ENCODE results near the gene AGBL4. TPM values are rescaled to one million over a fixed set of nuclear protein-coding genes. Genes with fewer than 3 reads are reported as not detected.

The AGBL4 gene
- total and polyA plus RNA-seq, 2 of the 13 experiments (the other 11 are each of a cell fraction or from before 2014, with no cell fraction given) = not detected

DNA sequence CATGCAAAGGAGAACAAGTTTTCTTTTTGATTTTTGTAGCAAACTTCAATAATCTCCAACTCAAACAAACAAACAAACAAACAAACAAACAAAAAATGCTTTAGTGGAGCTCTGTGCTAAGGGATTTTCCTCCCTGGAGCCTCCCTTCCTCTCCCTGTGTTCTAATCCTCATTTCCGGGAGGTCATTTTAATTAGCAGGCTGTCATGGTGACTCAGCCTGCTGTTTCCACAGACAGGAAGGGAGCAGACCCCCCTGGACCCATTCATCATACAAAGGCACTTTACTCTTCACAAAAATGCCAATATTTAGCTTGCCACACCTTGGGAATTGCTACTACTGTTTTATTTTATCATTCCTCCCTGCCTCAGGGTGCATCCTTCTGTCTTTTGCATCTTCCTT is 1490.8 kb downstream of the AGBL4 start (continued):
- TF ChIP-seq, protein P1, sequence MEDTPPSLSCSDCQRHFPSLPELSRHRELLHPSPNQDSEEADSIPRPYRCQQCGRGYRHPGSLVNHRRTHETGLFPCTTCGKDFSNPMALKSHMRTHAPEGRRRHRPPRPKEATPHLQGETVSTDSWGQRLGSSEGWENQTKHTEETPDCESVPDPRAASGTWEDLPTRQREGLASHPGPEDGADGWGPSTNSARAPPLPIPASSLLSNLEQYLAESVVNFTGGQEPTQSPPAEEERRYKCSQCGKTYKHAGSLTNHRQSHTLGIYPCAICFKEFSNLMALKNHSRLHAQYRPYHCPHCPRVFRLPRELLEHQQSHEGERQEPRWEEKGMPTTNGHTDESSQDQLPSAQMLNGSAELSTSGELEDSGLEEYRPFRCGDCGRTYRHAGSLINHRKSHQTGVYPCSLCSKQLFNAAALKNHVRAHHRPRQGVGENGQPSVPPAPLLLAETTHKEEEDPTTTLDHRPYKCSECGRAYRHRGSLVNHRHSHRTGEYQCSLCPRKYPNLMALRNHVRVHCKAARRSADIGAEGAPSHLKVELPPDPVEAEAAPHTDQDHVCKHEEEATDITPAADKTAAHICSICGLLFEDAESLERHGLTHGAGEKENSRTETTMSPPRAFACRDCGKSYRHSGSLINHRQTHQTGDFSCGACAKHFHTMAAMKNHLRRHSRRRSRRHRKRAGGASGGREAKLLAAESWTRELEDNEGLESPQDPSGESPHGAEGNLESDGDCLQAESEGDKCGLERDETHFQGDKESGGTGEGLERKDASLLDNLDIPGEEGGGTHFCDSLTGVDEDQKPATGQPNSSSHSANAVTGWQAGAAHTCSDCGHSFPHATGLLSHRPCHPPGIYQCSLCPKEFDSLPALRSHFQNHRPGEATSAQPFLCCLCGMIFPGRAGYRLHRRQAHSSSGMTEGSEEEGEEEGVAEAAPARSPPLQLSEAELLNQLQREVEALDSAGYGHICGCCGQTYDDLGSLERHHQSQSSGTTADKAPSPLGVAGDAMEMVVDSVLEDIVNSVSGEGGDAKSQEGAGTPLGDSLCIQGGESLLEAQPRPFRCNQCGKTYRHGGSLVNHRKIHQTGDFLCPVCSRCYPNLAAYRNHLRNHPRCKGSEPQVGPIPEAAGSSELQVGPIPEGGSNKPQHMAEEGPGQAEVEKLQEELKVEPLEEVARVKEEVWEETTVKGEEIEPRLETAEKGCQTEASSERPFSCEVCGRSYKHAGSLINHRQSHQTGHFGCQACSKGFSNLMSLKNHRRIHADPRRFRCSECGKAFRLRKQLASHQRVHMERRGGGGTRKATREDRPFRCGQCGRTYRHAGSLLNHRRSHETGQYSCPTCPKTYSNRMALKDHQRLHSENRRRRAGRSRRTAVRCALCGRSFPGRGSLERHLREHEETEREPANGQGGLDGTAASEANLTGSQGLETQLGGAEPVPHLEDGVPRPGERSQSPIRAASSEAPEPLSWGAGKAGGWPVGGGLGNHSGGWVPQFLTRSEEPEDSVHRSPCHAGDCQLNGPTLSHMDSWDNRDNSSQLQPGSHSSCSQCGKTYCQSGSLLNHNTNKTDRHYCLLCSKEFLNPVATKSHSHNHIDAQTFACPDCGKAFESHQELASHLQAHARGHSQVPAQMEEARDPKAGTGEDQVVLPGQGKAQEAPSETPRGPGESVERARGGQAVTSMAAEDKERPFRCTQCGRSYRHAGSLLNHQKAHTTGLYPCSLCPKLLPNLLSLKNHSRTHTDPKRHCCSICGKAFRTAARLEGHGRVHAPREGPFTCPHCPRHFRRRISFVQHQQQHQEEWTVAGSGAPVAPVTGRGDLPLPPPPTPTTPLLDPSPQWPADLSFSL (CRISPR knock-in tag; IDR thresholded peaks at IDR 0.05) = no peak
- TF ChIP-seq ARNT (IDR thresholded peaks at IDR 0.05) = no peak

DNA sequence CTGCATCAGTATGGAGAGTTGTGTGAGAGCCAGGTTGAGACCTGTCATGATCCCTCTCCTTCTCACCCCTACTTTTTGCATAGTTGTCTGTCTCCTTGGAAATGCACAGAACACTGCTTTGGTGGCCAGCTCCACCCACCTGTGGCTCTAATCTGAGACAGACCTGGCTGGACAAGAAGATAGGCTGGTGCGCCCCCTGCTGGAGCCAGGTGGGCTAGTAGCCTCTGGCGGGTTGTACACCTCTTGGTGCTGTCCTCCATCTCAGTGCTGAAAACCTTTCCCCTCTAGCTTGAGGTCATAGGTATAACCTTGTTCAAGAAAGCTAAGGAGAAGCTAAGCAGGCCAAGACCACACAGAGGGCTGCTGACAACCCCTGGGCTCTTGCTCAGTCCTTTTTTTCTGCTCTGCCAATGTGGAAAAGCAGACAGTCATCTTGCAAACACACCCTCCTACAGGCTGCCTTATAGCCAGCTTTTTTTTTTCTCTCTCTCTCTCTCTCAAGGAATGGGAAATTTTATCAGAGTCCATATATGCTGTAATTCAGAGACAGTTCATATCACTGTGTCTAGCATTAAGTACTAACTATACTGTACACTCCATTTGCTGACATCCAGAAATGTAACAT is 1492.9 kb downstream of the AGBL4 start:
- POLR2A ChIA-PET = no interaction called here
- TF ChIP-seq, protein P2, sequence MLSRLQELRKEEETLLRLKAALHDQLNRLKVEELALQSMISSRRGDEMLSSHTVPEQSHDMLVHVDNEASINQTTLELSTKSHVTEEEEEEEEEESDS (CRISPR knock-in tag; IDR thresholded peaks at IDR 0.05; ENCODE audit: borderline replicate concordance) = no peak
- TF ChIP-seq, protein P3, sequence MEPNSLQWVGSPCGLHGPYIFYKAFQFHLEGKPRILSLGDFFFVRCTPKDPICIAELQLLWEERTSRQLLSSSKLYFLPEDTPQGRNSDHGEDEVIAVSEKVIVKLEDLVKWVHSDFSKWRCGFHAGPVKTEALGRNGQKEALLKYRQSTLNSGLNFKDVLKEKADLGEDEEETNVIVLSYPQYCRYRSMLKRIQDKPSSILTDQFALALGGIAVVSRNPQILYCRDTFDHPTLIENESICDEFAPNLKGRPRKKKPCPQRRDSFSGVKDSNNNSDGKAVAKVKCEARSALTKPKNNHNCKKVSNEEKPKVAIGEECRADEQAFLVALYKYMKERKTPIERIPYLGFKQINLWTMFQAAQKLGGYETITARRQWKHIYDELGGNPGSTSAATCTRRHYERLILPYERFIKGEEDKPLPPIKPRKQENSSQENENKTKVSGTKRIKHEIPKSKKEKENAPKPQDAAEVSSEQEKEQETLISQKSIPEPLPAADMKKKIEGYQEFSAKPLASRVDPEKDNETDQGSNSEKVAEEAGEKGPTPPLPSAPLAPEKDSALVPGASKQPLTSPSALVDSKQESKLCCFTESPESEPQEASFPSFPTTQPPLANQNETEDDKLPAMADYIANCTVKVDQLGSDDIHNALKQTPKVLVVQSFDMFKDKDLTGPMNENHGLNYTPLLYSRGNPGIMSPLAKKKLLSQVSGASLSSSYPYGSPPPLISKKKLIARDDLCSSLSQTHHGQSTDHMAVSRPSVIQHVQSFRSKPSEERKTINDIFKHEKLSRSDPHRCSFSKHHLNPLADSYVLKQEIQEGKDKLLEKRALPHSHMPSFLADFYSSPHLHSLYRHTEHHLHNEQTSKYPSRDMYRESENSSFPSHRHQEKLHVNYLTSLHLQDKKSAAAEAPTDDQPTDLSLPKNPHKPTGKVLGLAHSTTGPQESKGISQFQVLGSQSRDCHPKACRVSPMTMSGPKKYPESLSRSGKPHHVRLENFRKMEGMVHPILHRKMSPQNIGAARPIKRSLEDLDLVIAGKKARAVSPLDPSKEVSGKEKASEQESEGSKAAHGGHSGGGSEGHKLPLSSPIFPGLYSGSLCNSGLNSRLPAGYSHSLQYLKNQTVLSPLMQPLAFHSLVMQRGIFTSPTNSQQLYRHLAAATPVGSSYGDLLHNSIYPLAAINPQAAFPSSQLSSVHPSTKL (CRISPR knock-in tag; IDR thresholded peaks at IDR 0.05) = peak; percentile 24; the same call in 1 of the 2 replicates
- TF ChIP-seq ZNF253 (CRISPR knock-in tag; IDR thresholded peaks at IDR 0.05; ENCODE audit: borderline replicate concordance) (no peak), ZFX (CRISPR knock-in tag; IDR thresholded peaks at IDR 0.05; ENCODE audit: low read depth) (no peak), GTF2F1 (IDR thresholded peaks at IDR 0.05; ENCODE audit: low read length) (no peak)
- TF ChIP-seq, protein P4, sequence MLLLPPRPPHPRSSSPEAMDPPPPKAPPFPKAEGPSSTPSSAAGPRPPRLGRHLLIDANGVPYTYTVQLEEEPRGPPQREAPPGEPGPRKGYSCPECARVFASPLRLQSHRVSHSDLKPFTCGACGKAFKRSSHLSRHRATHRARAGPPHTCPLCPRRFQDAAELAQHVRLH (CRISPR knock-in tag; IDR thresholded peaks at IDR 0.05; ENCODE audit: borderline replicate concordance, low read depth) = peak; percentile 87
- TF ChIP-seq, protein P5, sequence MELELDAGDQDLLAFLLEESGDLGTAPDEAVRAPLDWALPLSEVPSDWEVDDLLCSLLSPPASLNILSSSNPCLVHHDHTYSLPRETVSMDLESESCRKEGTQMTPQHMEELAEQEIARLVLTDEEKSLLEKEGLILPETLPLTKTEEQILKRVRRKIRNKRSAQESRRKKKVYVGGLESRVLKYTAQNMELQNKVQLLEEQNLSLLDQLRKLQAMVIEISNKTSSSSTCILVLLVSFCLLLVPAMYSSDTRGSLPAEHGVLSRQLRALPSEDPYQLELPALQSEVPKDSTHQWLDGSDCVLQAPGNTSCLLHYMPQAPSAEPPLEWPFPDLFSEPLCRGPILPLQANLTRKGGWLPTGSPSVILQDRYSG (CRISPR knock-in tag; IDR thresholded peaks at IDR 0.05) = 0 out of 2 replicates have a peak, but pooled peaks have one; percentile 45

More for the DNA sequence above, 1492.9 kb downstream of the AGBL4 start:
- BruUV-seq (replicated peaks) = no TSS peak
- ATAC-seq = peak; percentile 97
- no peaks in the 10 kb centered on the region for H3K9me3 ChIP-seq (ENCODE audit: low read length)
- CTCF ChIA-PET (ENCODE audit: low intra/inter-chr PET ratio, low total read pairs) = interaction anchor here (0.8 kb wide), 1 partner anchor 421 kb away, joined by 3 read pairs; no protein-coding TSS in a partner anchor
- H3K4me3 ChIP-seq (replicated peaks in 1 of 3; ENCODE audit: insufficient read depth in 1 of 3, low read depth in 2 of 3, low read length in 3 of 3) = no peak overlapping the region
- H2AFZ ChIP-seq (ENCODE audit: low read length) = no peak overlapping the region
- H3K36me3 ChIP-seq (replicated peaks in 1 of 2; ENCODE audit: control insufficient read depth in 1 of 2, insufficient read depth in 2 of 2, low read length in 2 of 2) = no peaks in the 10 kb centered on the region
- in situ Hi-C loops (cut with HindIII; ENCODE audit: extremely low pct_ligation_motif_present, low pct_unique_long_range_greater_than_20kb) = no loop called here
- no peak overlapping the region for H3K4me2 ChIP-seq (ENCODE audit: low read depth, low read length)
- H3K79me2 ChIP-seq (ENCODE audit: insufficient read depth, low read length) = no peaks in the 10 kb centered on the region
- H4K20me1 ChIP-seq (ENCODE audit: insufficient read depth, low read length) = no peaks in the 10 kb centered on the region
- H3K27ac ChIP-seq (ENCODE audit: extremely low read length, insufficient read depth, low read length) = no peak overlapping the region
- H3K4me1 ChIP-seq (ENCODE audit: insufficient read depth, low read length) = no peaks in the 10 kb centered on the region
- 0% methylated on average over 2 of the region's 2 CpGs for WGBS (ENCODE audit: low lambda C conversion rate)
- intact Hi-C loops (cut with micrococcal nuclease; ENCODE audit: unreplicated experiment) = no loop called here
- no peaks in the 10 kb centered on the region for H3K27me3 ChIP-seq (ENCODE audit: control insufficient read depth in 1 of 2, insufficient read depth in 2 of 2, low read length in 2 of 2)
- H3K9ac ChIP-seq (ENCODE audit: insufficient read depth, low read depth, low read length) = no peak overlapping the region
- FAIRE-seq = peak; percentile 80
- DNase-seq (ENCODE audit: low spot score) = peak; percentile 59
